ENCODE measurements around the gene MAPK14. TPM values are rescaled to one million over a fixed set of nuclear protein-coding genes. Genes with fewer than 3 reads are reported as not detected.

MAPK14 gene
- total RNA-seq, 1 donor from 2014 or later = 41.3 TPM

DNA sequence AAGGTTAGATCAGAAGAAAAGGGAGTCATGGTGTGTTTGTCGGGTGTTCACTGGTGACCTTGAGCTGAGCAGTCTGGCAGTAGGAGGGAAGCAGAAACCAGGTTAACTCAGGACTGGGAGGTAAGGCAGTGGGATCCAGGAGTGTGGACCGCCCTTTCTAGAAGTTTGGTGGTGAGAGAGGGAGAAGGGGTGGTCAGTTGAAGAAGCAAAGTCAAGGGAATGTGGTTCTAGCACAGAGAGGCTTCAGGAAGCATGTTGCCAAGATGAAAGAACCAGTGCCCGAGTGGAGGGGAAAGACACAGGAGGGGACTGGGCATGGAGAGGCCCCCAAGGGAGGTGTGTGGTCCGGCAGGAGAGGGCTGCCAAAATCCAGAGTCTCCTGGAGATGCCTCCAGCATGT is 106.3 kb downstream of the MAPK14 start:
- no peak overlapping the region for H3K4me3 Mint-ChIP-seq (ENCODE audit: unreplicated experiment)
- H3K79me2 ChIP-seq (ENCODE audit: insufficient read depth, low read length) = no peaks in the 10 kb centered on the region
- peaks cover 15% of the 10 kb centered on the region for H3K27me3 Mint-ChIP-seq (ENCODE audit: low read depth, unreplicated experiment)
- H3K4me3 ChIP-seq (ENCODE audit: insufficient read depth, low read depth, low read length) = no peak overlapping the region
- H3K27me3 ChIP-seq (ENCODE audit: insufficient read depth, low read length) = no peaks in the 10 kb centered on the region
- peaks cover 17% of the 10 kb centered on the region for H3K4me1 Mint-ChIP-seq (ENCODE audit: low read depth, unreplicated experiment)
- H3K36me3 ChIP-seq (ENCODE audit: insufficient read depth, low read length) = no peaks in the 10 kb centered on the region
- no peak overlapping the region for H3K27ac Mint-ChIP-seq (ENCODE audit: unreplicated experiment)
- H3K36me3 Mint-ChIP-seq (ENCODE audit: low read depth, unreplicated experiment) = peaks cover 15% of the 10 kb centered on the region
- no peaks in the 10 kb centered on the region for H4K20me1 ChIP-seq (ENCODE audit: insufficient read depth, low read length)
- TF ChIP-seq EZH2 (IDR thresholded peaks at IDR 0.05; ENCODE audit: insufficient read depth, low read length) = no peak
- TF ChIP-seq, protein P1, sequence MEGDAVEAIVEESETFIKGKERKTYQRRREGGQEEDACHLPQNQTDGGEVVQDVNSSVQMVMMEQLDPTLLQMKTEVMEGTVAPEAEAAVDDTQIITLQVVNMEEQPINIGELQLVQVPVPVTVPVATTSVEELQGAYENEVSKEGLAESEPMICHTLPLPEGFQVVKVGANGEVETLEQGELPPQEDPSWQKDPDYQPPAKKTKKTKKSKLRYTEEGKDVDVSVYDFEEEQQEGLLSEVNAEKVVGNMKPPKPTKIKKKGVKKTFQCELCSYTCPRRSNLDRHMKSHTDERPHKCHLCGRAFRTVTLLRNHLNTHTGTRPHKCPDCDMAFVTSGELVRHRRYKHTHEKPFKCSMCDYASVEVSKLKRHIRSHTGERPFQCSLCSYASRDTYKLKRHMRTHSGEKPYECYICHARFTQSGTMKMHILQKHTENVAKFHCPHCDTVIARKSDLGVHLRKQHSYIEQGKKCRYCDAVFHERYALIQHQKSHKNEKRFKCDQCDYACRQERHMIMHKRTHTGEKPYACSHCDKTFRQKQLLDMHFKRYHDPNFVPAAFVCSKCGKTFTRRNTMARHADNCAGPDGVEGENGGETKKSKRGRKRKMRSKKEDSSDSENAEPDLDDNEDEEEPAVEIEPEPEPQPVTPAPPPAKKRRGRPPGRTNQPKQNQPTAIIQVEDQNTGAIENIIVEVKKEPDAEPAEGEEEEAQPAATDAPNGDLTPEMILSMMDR (IDR thresholded peaks at IDR 0.05; ENCODE audit: insufficient read depth, low read depth, low read length) = no peak
- no peak overlapping the region for H2AFZ ChIP-seq (ENCODE audit: low read depth, low read length)
- peaks cover 3% of the 10 kb centered on the region for H3K9me3 Mint-ChIP-seq (ENCODE audit: unreplicated experiment)
- H3K27ac ChIP-seq (ENCODE audit: low read depth, low read length) = no peak overlapping the region
- H3K4me2 ChIP-seq (ENCODE audit: low read length) = no peak overlapping the region
- DNase-seq (ENCODE audit: low read depth) (no peak), FAIRE-seq (no peak)
- no peaks in the 10 kb centered on the region for H3K9me3 ChIP-seq (ENCODE audit: insufficient read depth, low read depth, low read length)
- H3K9ac ChIP-seq (ENCODE audit: low read length) = no peak overlapping the region
- H3K4me1 ChIP-seq (ENCODE audit: insufficient read depth, low read length) = peaks cover 9% of the 10 kb centered on the region

DNA sequence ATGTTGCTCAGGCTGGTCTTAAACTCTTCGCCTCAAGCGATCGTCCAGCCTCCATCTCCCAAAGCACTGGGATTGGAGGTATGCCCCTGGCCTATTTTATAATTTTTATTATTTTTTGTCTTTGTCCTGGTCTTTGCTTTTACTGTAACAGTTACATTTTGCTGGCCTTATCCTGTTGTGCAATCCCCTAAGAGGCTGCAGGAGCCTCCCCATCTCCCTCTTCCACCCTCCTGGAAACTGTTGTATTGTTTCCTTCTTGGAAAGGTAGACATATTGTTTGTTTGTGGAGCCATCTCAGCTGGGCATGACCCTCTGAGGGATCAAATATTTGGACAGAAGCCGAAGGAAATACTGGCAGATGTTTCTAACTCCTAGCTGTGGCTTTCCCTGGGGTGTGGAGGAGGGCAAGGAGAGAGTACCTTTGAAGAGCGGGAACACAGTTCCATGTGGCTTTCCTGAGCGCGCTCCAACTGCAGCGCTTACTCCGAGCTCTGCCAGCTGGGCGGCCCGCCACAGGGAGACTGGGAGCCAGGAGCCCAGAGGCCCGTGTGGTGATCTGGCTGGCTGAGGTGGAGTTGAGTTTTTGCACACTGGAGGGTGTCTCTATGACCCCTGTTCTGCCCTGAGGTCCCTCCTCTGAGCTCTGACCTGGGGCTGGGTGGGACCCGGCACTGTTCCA is 107.6 kb downstream of the MAPK14 start:
- Histone ChIP-seq H3K4me3 (ENCODE audit: insufficient read depth, low read depth, low read length) (no peak overlapping the region), H3K36me3 (ENCODE audit: insufficient read depth, low read length) (no peaks in the 10 kb centered on the region), H3K27me3 (ENCODE audit: insufficient read depth, low read length) (no peaks in the 10 kb centered on the region), H3K9ac (ENCODE audit: low read length) (no peak overlapping the region), H3K79me2 (ENCODE audit: insufficient read depth, low read length) (no peaks in the 10 kb centered on the region), H3K27ac (ENCODE audit: low read depth, low read length) (no peak overlapping the region), H3K4me1 (ENCODE audit: insufficient read depth, low read length) (peaks cover 9% of the 10 kb centered on the region), H3K4me2 (ENCODE audit: low read length) (no peak overlapping the region), H2AFZ (ENCODE audit: low read depth, low read length) (no peak overlapping the region), H4K20me1 (ENCODE audit: insufficient read depth, low read length) (no peaks in the 10 kb centered on the region), H3K9me3 (ENCODE audit: insufficient read depth, low read depth, low read length) (no peaks in the 10 kb centered on the region)
- peaks cover 19% of the 10 kb centered on the region for H3K27me3 Mint-ChIP-seq (ENCODE audit: low read depth, unreplicated experiment)
- peaks cover 3% of the 10 kb centered on the region for H3K9me3 Mint-ChIP-seq (ENCODE audit: unreplicated experiment)
- H3K36me3 Mint-ChIP-seq (ENCODE audit: low read depth, unreplicated experiment) = peaks cover 17% of the 10 kb centered on the region
- H3K4me1 Mint-ChIP-seq (ENCODE audit: low read depth, unreplicated experiment) = peaks cover 18% of the 10 kb centered on the region
- no peak for FAIRE-seq
- no peak for DNase-seq (ENCODE audit: low read depth)
- TF ChIP-seq, protein P1 (IDR thresholded peaks at IDR 0.05; ENCODE audit: insufficient read depth, low read depth, low read length) = no peak
- TF ChIP-seq EZH2 (IDR thresholded peaks at IDR 0.05; ENCODE audit: insufficient read depth, low read length) = no peak
- no peak overlapping the region for H3K4me3 Mint-ChIP-seq (ENCODE audit: unreplicated experiment)
- no peak overlapping the region for H3K27ac Mint-ChIP-seq (ENCODE audit: unreplicated experiment)

DNA sequence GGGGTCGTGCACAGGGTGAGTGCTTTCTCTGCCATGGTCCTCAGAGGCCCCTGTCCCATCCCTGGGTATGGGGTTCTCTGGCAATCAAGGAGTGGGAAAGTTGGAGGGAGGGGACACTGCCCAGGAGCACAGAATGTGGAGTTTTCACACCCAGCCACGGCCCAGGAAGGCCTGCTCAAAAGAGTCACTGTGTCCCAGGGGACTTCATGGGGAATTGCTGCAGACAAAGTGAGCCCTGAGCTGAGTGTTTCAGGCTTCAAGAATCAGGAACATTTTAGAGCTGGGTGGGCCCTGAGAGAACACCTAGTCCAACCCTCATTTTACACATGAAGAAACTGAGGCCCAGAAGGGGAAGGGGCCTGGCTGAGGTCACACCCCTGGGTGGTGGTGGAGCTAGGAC is 108.4 kb downstream of the MAPK14 start:
- Histone ChIP-seq H3K27ac (ENCODE audit: low read depth, low read length) (no peak overlapping the region), H3K79me2 (ENCODE audit: insufficient read depth, low read length) (no peaks in the 10 kb centered on the region), H3K4me2 (ENCODE audit: low read length) (no peak overlapping the region), H3K9me3 (ENCODE audit: insufficient read depth, low read depth, low read length) (no peaks in the 10 kb centered on the region), H3K36me3 (ENCODE audit: insufficient read depth, low read length) (no peaks in the 10 kb centered on the region), H3K4me3 (ENCODE audit: insufficient read depth, low read depth, low read length) (no peak overlapping the region), H3K4me1 (ENCODE audit: insufficient read depth, low read length) (peaks cover 9% of the 10 kb centered on the region), H3K9ac (ENCODE audit: low read length) (no peak overlapping the region), H4K20me1 (ENCODE audit: insufficient read depth, low read length) (no peaks in the 10 kb centered on the region), H3K27me3 (ENCODE audit: insufficient read depth, low read length) (no peaks in the 10 kb centered on the region), H2AFZ (ENCODE audit: low read depth, low read length) (no peak overlapping the region)
- FAIRE-seq (no peak), DNase-seq (ENCODE audit: low read depth) (no peak)
- Mint-ChIP-seq H3K27me3 (ENCODE audit: low read depth, unreplicated experiment) (peaks cover 19% of the 10 kb centered on the region), H3K4me3 (ENCODE audit: unreplicated experiment) (no peak overlapping the region), H3K27ac (ENCODE audit: unreplicated experiment) (no peak overlapping the region), H3K4me1 (ENCODE audit: low read depth, unreplicated experiment) (peaks cover 19% of the 10 kb centered on the region), H3K9me3 (ENCODE audit: unreplicated experiment) (peaks cover 3% of the 10 kb centered on the region), H3K36me3 (ENCODE audit: low read depth, unreplicated experiment) (peaks cover 17% of the 10 kb centered on the region)
- no peak for TF ChIP-seq EZH2 (IDR thresholded peaks at IDR 0.05; ENCODE audit: insufficient read depth, low read length)
- TF ChIP-seq, protein P1 (IDR thresholded peaks at IDR 0.05; ENCODE audit: insufficient read depth, low read depth, low read length) = no peak
